ENCODE results near the gene BEGAIN. TPM values are rescaled to one million over a fixed set of nuclear protein-coding genes. Genes with fewer than 3 reads are reported as not detected.

The BEGAIN gene
- total and polyA plus RNA-seq, 2 experiments from 2014 or later = 1.4 to 2.5 TPM

- H3K9me3 ChIP-seq (ENCODE audit: low read depth) = no peaks in the 10 kb centered on the region
- H3K4me2 ChIP-seq = no peak overlapping the region
- H3K27ac ChIP-seq = no peak overlapping the region
- 90% methylated on average over 2 of the region's 4 CpGs for WGBS (ENCODE audit: low lambda C conversion rate, missing lambda C conversion rate)
- no peak for TF ChIP-seq EZH2 (IDR thresholded peaks at IDR 0.05; ENCODE audit: borderline replicate concordance)
- no peak for TF ChIP-seq EZH2phosphoT487 (IDR thresholded peaks at IDR 0.05; ENCODE audit: low read depth, severe bottlenecking, unreplicated experiment)
- TF ChIP-seq CTCF (IDR thresholded peaks at IDR 0.05; ENCODE audit: poor library complexity) = no peak
- H4K20me1 ChIP-seq (ENCODE audit: insufficient read depth, poor library complexity, severe bottlenecking) = no peaks in the 10 kb centered on the region
- H3K79me2 ChIP-seq = no peaks in the 10 kb centered on the region
- no peaks in the 10 kb centered on the region for H3K4me1 ChIP-seq (ENCODE audit: insufficient read depth)
- no peak overlapping the region for H3K4me3 ChIP-seq
- no peak overlapping the region for H2AFZ ChIP-seq
- no peaks in the 10 kb centered on the region for H3K27me3 ChIP-seq
- DNase-seq (ENCODE audit: low spot score) = no peak
- no peaks in the 10 kb centered on the region for H3K36me3 ChIP-seq (replicated peaks; ENCODE audit: insufficient read depth, low read depth)
- H3K9me2 ChIP-seq (replicated peaks; ENCODE audit: insufficient read depth) = no peaks in the 10 kb centered on the region
These were observed 18.0 kb upstream of the BEGAIN start for GRCh38 chr14:100605230-100605629.

GRCh38 chr14:100604709-100605108 is 17.5 kb upstream of the BEGAIN start:
- 95% methylated on average over 24 of the region's 24 CpGs for WGBS (ENCODE audit: low lambda C conversion rate, missing lambda C conversion rate)
- no peaks in the 10 kb centered on the region for H3K79me2 ChIP-seq
- H3K9me2 ChIP-seq (replicated peaks; ENCODE audit: insufficient read depth) = no peaks in the 10 kb centered on the region
- H3K4me1 ChIP-seq (ENCODE audit: insufficient read depth) = no peaks in the 10 kb centered on the region
- no peaks in the 10 kb centered on the region for H3K9me3 ChIP-seq (ENCODE audit: low read depth)
- no peaks in the 10 kb centered on the region for H3K36me3 ChIP-seq (replicated peaks; ENCODE audit: insufficient read depth, low read depth)
- no peak overlapping the region for H3K4me2 ChIP-seq
- DNase-seq (ENCODE audit: low spot score) = no peak
- no peak overlapping the region for H3K4me3 ChIP-seq
- no peaks in the 10 kb centered on the region for H4K20me1 ChIP-seq (ENCODE audit: insufficient read depth, poor library complexity, severe bottlenecking)
- no peak overlapping the region for H2AFZ ChIP-seq
- H3K27ac ChIP-seq = no peak overlapping the region
- TF ChIP-seq CTCF (IDR thresholded peaks at IDR 0.05; ENCODE audit: poor library complexity) (no peak), EZH2phosphoT487 (IDR thresholded peaks at IDR 0.05; ENCODE audit: low read depth, severe bottlenecking, unreplicated experiment) (no peak), EZH2 (IDR thresholded peaks at IDR 0.05; ENCODE audit: borderline replicate concordance) (no peak)
- peaks cover 5% of the 10 kb centered on the region for H3K27me3 ChIP-seq

GRCh38 chr14:100604121-100604501 is 16.9 kb upstream of the BEGAIN start:
- no peaks in the 10 kb centered on the region for H3K9me3 ChIP-seq (ENCODE audit: low read depth)
- H3K4me2 ChIP-seq = no peak overlapping the region
- H3K9me2 ChIP-seq (replicated peaks; ENCODE audit: insufficient read depth) = no peaks in the 10 kb centered on the region
- H3K27me3 ChIP-seq = peaks cover 11% of the 10 kb centered on the region
- no peaks in the 10 kb centered on the region for H3K4me1 ChIP-seq (ENCODE audit: insufficient read depth)
- no peak overlapping the region for H2AFZ ChIP-seq
- no peak for TF ChIP-seq EZH2 (IDR thresholded peaks at IDR 0.05; ENCODE audit: borderline replicate concordance)
- H4K20me1 ChIP-seq (ENCODE audit: insufficient read depth, poor library complexity, severe bottlenecking) = no peaks in the 10 kb centered on the region
- WGBS (ENCODE audit: low lambda C conversion rate, missing lambda C conversion rate) = 92% methylated on average over 13 of the region's 13 CpGs
- no peaks in the 10 kb centered on the region for H3K79me2 ChIP-seq
- H3K36me3 ChIP-seq (replicated peaks; ENCODE audit: insufficient read depth, low read depth) = no peaks in the 10 kb centered on the region
- H3K4me3 ChIP-seq = no peak overlapping the region
- H3K27ac ChIP-seq = no peak overlapping the region
- DNase-seq (ENCODE audit: low spot score) = no peak

- H3K27me3 ChIP-seq = peaks cover 17% of the 10 kb centered on the region
- no peak for TF ChIP-seq EZH2 (IDR thresholded peaks at IDR 0.05; ENCODE audit: borderline replicate concordance)
- TF ChIP-seq EZH2phosphoT487 (IDR thresholded peaks at IDR 0.05; ENCODE audit: low read depth, severe bottlenecking, unreplicated experiment) = no peak
- TF ChIP-seq CTCF (IDR thresholded peaks at IDR 0.05; ENCODE audit: poor library complexity) = no peak
- no peak overlapping the region for H2AFZ ChIP-seq
- H4K20me1 ChIP-seq (ENCODE audit: insufficient read depth, poor library complexity, severe bottlenecking) = no peaks in the 10 kb centered on the region
- no peaks in the 10 kb centered on the region for H3K36me3 ChIP-seq (replicated peaks; ENCODE audit: insufficient read depth, low read depth)
- no peak for DNase-seq (ENCODE audit: low spot score)
- H3K9me2 ChIP-seq (replicated peaks; ENCODE audit: insufficient read depth) = no peaks in the 10 kb centered on the region
- no peak overlapping the region for H3K27ac ChIP-seq
- WGBS (ENCODE audit: low lambda C conversion rate, missing lambda C conversion rate) = 86% methylated on average over 15 of the region's 18 CpGs
- no peak overlapping the region for H3K4me2 ChIP-seq
- H3K79me2 ChIP-seq = no peaks in the 10 kb centered on the region
- H3K4me1 ChIP-seq (ENCODE audit: insufficient read depth) = no peaks in the 10 kb centered on the region
- no peak overlapping the region for H3K4me3 ChIP-seq
- H3K9me3 ChIP-seq (ENCODE audit: low read depth) = no peaks in the 10 kb centered on the region
These were observed 16.3 kb upstream of the BEGAIN start for GRCh38 chr14:100603341-100604120.

Measured in hepatocyte (in vitro differentiated cells).